AML-193 (cell line): ENCODE data around the gene ZCCHC2.
A peak's percentile ranks its signal among the peaks of the same experiment; 100 is the strongest.

Experiments
- DNase-seq, 2 experiments: peaks; one replicate each; lab custom pipeline; 2025; lab: John Stamatoyannopoulos, UW

Gene ZCCHC2

GRCh38 chr18:62522504-62523254, at the start of gene ZCCHC2:
Gene ZCCHC2, plus strand, starts transcription at chr18:62523025. Its CDS starts 400 bp downstream, at chr18:62523425.
- DNase-seq: peak; percentile 82 to 84

GRCh38 chr18:62479574-62479973, 43.3 kb upstream of the ZCCHC2 start:
- DNase-seq: no peak

GRCh38 chr18:62480927-62481326, 41.9 kb upstream of the ZCCHC2 start:
- no peak for DNase-seq

GRCh38 chr18:62484941-62485340, 37.9 kb upstream of the ZCCHC2 start:
- no peak for DNase-seq

GRCh38 chr18:62485684-62486083, 37.1 kb upstream of the ZCCHC2 start:
- DNase-seq: no peak

- DNase-seq: no peak
These were observed 36.4 kb upstream of the ZCCHC2 start for GRCh38 chr18:62486290-62486964.

- no peak for DNase-seq
These were observed 35.7 kb upstream of the ZCCHC2 start for GRCh38 chr18:62487161-62487560.

GRCh38 chr18:62490967-62491695, 31.7 kb upstream of the ZCCHC2 start:
- DNase-seq: no peak

- no peak for DNase-seq
These were observed 29.6 kb upstream of the ZCCHC2 start for GRCh38 chr18:62493033-62493862.

- DNase-seq: no peak
These were observed 28.1 kb upstream of the ZCCHC2 start for GRCh38 chr18:62494764-62495163.

- DNase-seq: no peak
These were observed 26.6 kb upstream of the ZCCHC2 start for GRCh38 chr18:62496262-62496661.

GRCh38 chr18:62497190-62497772, 25.5 kb upstream of the ZCCHC2 start:
- no peak for DNase-seq

GRCh38 chr18:62498616-62499262, 24.1 kb upstream of the ZCCHC2 start:
- DNase-seq: no peak

- peak; percentile 24 to 58 for DNase-seq
These were observed 23.6 kb upstream of the ZCCHC2 start for GRCh38 chr18:62499263-62499650.

GRCh38 chr18:62500174-62500573, 22.7 kb upstream of the ZCCHC2 start:
- DNase-seq: no peak

GRCh38 chr18:62500966-62501591, 21.7 kb upstream of the ZCCHC2 start:
- DNase-seq: no peak

GRCh38 chr18:62505669-62506494, 16.9 kb upstream of the ZCCHC2 start:
- DNase-seq: peak; percentile 39 to 61

GRCh38 chr18:62506495-62507143, 16.2 kb upstream of the ZCCHC2 start:
- peak in 1 of 2 experiments; percentile 39 for DNase-seq

GRCh38 chr18:62509779-62510178, 13.0 kb upstream of the ZCCHC2 start:
- DNase-seq: no peak
